Measurements from ENCODE around the gene TSHB. TPM values are rescaled to one million over a fixed set of nuclear protein-coding genes. Genes with fewer than 3 reads are reported as not detected.
A peak's percentile ranks its signal among the peaks of the same experiment; 100 is the strongest.

Gene TSHB
- total and polyA plus RNA-seq, 8 donors, result not detected

DNA sequence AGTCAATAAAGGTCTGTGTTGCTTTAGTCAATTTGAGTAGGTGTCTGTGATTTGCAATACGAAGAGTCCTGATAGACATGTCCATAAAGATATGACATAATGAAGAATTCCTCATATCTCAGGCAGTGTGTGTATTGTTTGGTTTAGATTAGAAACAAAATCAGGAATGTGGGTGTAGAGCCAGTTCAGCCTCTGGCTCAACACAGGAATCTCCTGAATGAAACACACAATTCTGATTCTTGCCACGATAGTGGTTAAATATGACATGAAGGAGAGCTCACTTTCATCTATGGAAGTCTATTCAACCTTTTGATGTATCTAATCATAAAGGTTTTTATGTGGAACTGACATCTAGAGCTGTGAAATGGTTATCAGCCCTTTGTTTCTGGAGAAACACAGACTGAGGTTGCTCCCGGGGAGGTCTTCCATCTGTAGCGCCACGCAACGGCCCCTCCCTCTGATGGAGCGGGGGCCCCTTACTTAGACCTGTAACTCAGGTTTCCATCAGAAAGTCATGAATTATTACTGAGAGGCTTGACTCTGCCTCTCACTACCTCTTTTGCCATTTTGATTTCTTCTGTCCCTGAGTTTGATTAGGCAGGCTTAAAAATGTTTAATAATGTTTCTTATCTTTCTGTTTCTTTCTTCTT, 40.2 kb downstream of the TSHB start:
- no peaks in the 10 kb centered on the region for H3K4me1 ChIP-seq
- H3K36me3 ChIP-seq, result no peaks in the 10 kb centered on the region
- WGBS, 2 donors, result 54 to 57% methylated on average over 7 of the region's 7 CpGs
- ATAC-seq (peak in 3 of 4 donors; percentile 46 to 73 (median 68)), DNase-seq (no peak), FAIRE-seq (no peak)
- intact Hi-C loops (cut with DNase I), result no loop called here
- peak overlapping the region in 2 of 4 donors; percentile 33 to 40 for H3K27ac ChIP-seq
- no peaks in the 10 kb centered on the region for H3K27me3 ChIP-seq
- no peak for TF ChIP-seq CTCF (IDR thresholded peaks at IDR 0.05)
- no peak overlapping the region for H3K4me3 ChIP-seq
- no peaks in the 10 kb centered on the region for H3K9me3 ChIP-seq

DNA sequence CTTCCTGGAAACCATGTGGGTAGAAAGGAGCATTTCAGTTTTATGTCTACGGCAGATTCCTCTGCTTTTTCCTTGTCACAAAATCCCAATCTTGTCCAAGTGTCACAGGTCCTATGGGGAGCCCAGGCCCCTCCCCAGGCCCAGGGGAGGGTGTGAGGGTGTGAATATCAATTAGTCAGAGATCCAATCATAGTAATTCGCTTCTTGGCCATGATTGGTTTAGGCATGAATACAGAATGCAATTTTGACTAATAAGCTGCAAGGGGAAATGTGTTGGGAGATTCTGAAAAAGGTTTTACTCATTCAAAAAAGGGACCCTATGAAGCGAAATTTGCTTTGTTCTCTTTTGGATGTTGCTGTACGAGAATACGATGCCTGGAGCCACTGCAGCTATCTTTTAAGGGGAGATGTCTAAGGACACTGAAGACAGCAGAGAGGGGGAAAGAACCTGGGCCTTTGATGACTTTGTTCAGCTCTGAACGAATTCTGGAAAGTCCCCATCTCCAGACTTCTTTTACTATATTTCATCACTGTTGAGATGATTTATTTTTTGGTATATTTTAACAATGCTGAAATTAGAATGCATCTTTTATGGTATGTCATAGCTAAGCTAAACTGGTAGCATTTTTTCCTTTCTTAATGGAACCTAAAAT, 41.5 kb downstream of the TSHB start:
- WGBS, 2 donors, result 78 to 84% methylated on average over 6 of the region's 6 CpGs
- FAIRE-seq (no peak), ATAC-seq (no peak), DNase-seq (no peak)
- Histone ChIP-seq H3K4me3 (no peak overlapping the region), H3K27ac (no peak overlapping the region), H3K4me1 (no peaks in the 10 kb centered on the region), H3K27me3 (no peaks in the 10 kb centered on the region), H3K36me3 (no peaks in the 10 kb centered on the region), H3K9me3 (no peaks in the 10 kb centered on the region)
- intact Hi-C loops (cut with DNase I), result no loop called here
- TF ChIP-seq CTCF (IDR thresholded peaks at IDR 0.05), result no peak

- no peaks in the 10 kb centered on the region for H3K27me3 ChIP-seq
- H3K36me3 ChIP-seq, result no peaks in the 10 kb centered on the region
- WGBS, 2 donors, result 49 to 62% methylated on average over 10 of the region's 10 CpGs
- H3K27ac ChIP-seq, result peak overlapping the region in 1 of 4 donors; percentile 8
- intact Hi-C loops (cut with DNase I), result no loop called here
- H3K4me1 ChIP-seq, result no peaks in the 10 kb centered on the region
- H3K4me3 ChIP-seq, result no peak overlapping the region
- DNase-seq (no peak), FAIRE-seq (no peak), ATAC-seq (peak in 1 of 4 donors; percentile 33)
- H3K9me3 ChIP-seq, result no peaks in the 10 kb centered on the region
- no peak for TF ChIP-seq CTCF (IDR thresholded peaks at IDR 0.05)
These were observed 43.9 kb downstream of the TSHB start for GRCh38 chr1:115073298-115074087.

DNA sequence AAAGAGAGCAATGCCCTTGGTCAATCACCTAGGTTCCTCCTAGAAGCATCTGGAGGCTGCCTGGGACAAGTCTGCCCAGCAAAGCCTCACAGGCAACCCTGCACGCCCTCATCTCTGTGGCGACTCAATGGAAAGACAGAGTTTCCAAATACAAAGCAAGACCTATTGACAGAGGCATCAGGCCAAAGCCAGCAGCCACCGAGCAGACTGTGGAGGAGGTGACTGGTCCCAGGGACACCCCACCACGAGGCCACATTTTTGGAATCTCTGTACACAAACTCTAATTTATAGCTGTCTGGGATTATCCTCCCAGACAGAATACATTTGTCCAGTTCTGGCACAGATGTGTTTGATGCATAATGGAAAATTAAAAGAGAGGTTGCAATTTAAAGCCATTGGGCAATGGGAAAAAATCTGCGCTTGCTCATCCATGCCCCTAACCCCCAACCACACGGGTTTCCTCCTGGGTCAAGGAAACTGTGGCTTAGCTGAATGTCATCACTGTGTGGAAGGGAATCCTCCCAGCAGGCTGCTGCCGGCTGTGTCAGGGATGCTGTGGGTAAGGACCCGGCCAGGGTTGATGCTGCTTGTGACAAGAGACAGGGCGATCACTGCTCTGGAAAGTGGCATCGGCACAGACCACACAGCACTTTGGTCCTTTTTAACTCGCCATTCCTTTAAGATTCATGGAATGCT, 45.4 kb downstream of the TSHB start:
- DNase-seq (peak in 1 of 6 donors; percentile 22), FAIRE-seq (no peak), ATAC-seq (peak in 1 of 4 donors; percentile 28)
- Histone ChIP-seq H3K4me1 (no peaks in the 10 kb centered on the region), H3K27me3 (no peaks in the 10 kb centered on the region), H3K27ac (no peak overlapping the region), H3K4me3 (no peak overlapping the region), H3K36me3 (no peaks in the 10 kb centered on the region), H3K9me3 (no peaks in the 10 kb centered on the region)
- WGBS, 2 donors, result 57 to 61% methylated on average over 11 of the region's 11 CpGs
- intact Hi-C loops (cut with DNase I), result no loop called here
- TF ChIP-seq CTCF (IDR thresholded peaks at IDR 0.05), result no peak

Measured in pancreas (tissue), 10 donors.